Thyroid gland (tissue), 4 donors: ENCODE measurements around the gene LYRM7.

Experiments used
- POLR2A ChIP-seq, 2 donors: fragments of 450-650 bp; IDR thresholded peaks; one replicate each; pipeline ENCODE4 v1.6.1; 2017; ENCODE audit warnings: antibody characterized with exemption in 2 of 2, mild to moderate bottlenecking in 2 of 2, moderate library complexity in 1 of 2
- TF ChIP-seq, protein P1 (sequence below), 6 experiments: fragments of 200-600 bp in 3 of 6; fragments of 450-650 bp in 3 of 6; sonication (generic) in 3 of 6; IDR thresholded peaks; one replicate each; pipeline ENCODE4 v1.5.1; 2016 to 2019; ENCODE audit warnings: antibody characterized with exemption in 6 of 6, mild to moderate bottlenecking in 2 of 6, inconsistent platforms in 1 of 6, moderate library complexity in 1 of 6

DNA sequence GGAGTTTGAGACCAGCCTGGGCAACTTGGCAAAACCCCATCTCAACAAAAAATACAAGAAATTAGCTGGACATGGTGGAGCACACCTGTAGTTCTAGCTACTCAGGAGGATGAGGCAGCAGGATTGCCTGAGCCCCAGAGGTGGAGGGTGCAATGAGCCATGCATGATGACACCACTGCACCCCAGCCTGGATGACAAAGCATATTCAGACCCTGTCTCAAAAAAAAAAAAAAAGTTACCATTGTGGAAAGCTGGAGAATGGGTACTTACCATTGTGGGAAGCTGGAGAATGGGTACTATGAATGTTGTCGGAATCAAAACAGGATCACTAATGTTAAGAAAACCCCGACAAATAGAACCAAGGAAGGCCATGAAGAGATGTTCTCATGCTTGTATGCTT lies 31.4 kb upstream of the LYRM7 start:
- TF ChIP-seq, protein P1, sequence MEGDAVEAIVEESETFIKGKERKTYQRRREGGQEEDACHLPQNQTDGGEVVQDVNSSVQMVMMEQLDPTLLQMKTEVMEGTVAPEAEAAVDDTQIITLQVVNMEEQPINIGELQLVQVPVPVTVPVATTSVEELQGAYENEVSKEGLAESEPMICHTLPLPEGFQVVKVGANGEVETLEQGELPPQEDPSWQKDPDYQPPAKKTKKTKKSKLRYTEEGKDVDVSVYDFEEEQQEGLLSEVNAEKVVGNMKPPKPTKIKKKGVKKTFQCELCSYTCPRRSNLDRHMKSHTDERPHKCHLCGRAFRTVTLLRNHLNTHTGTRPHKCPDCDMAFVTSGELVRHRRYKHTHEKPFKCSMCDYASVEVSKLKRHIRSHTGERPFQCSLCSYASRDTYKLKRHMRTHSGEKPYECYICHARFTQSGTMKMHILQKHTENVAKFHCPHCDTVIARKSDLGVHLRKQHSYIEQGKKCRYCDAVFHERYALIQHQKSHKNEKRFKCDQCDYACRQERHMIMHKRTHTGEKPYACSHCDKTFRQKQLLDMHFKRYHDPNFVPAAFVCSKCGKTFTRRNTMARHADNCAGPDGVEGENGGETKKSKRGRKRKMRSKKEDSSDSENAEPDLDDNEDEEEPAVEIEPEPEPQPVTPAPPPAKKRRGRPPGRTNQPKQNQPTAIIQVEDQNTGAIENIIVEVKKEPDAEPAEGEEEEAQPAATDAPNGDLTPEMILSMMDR (IDR thresholded peaks at IDR 0.05) = no peak
- no peak for TF ChIP-seq POLR2A (IDR thresholded peaks at IDR 0.05)
